Umbilical cord (tissue), 2 donors: ENCODE results near the gene ZNF529. TPM values are rescaled to one million over a fixed set of nuclear protein-coding genes. Genes with fewer than 3 reads are reported as not detected.

Experiments
- DNase-seq: peaks from one replicate; pipeline ENCODE4 v3.0.0-alpha.2; 2015; ENCODE audit warnings: low spot score
- total RNA-seq: library from RNA; depleted of rRNA; stranded (reverse); fragments of >200 nt; gene quantifications from one replicate; pipeline ENCODE4 v1.2.3, GENCODE V29; 2014; ENCODE audit warnings: low replicate concordance; ENCODE audit not compliant: insufficient read depth

ZNF529 gene
- total RNA-seq, 1 donor from 2014 or later, result 19.5 TPM

GRCh38 chr19:36514012-36514612, 59.0 kb downstream of the ZNF529 start:
- no peak for DNase-seq

- DNase-seq, result no peak
These were observed 64.8 kb downstream of the ZNF529 start for GRCh38 chr19:36508325-36508724.

- DNase-seq, result no peak
These were observed 71.1 kb downstream of the ZNF529 start for GRCh38 chr19:36501973-36502372.

GRCh38 chr19:36497001-36497400, 76.1 kb downstream of the ZNF529 start:
- no peak for DNase-seq

Other genes starting within 250 kb of the ZNF529 start
- gene ZFP14, start 194.1 kb downstream of the ZNF529 start, total RNA-seq, result 10.4 TPM
- 9.1 TPM for gene ZFP82, start 154.6 kb downstream of the ZNF529 start, total RNA-seq
- 34.2 TPM for gene ZNF566, start 83.7 kb downstream of the ZNF529 start, total RNA-seq
- 11.3 TPM for gene ZNF260, start 45.0 kb downstream of the ZNF529 start, total RNA-seq
- gene ZNF382, start 32.0 kb upstream of the ZNF529 start, total RNA-seq, result 16.1 TPM
- gene ZNF461, start 93.5 kb upstream of the ZNF529 start, total RNA-seq, result 14.2 TPM
- gene ZNF567, start 114.3 kb upstream of the ZNF529 start, total RNA-seq, result 7.7 TPM
- 15.9 TPM for gene ZNF850, start 199.5 kb upstream of the ZNF529 start, total RNA-seq